Neutrophil (primary cell): ENCODE results near the gene MBOAT2.
A peak's percentile ranks its signal among the peaks of the same experiment; 100 is the strongest.
"Not testable (repeated sequence)": the region's sequence is repeated elsewhere in the genome, so short reads cannot be mapped to it uniquely, and the experiment has no call there.

Experiments used
- H3K27ac ChIP-seq: fragments of 200-600 bp; sonication (generic); 2 replicates; pipeline ENCODE4 v1.5.1; 2016; ENCODE audit warnings: mild to moderate bottlenecking, moderate library complexity
- H3K27me3 ChIP-seq: fragments of 200-600 bp; sonication (generic); 2 replicates; pipeline ENCODE4 v1.6.0; 2016; ENCODE audit warnings: mild to moderate bottlenecking
- H3K36me3 ChIP-seq: fragments of 200-600 bp; sonication (generic); 2 replicates; pipeline ENCODE4 v1.5.1; 2017
- H3K4me1 ChIP-seq, 2 experiments: fragments of 200-600 bp in 1 of 2; sonication (generic) in 1 of 2; 1 replicate in 1 of 2; 2 replicates in 1 of 2; pipeline versions ENCODE4 v1.5.1 to v1.6.1; 2013 to 2016; ENCODE audit warnings: low read depth in 1 of 2, low read length in 1 of 2, mild to moderate bottlenecking in 1 of 2, moderate library complexity in 1 of 2; ENCODE audit not compliant: control insufficient read depth in 1 of 2, insufficient read depth in 1 of 2
- H3K4me3 ChIP-seq, 2 experiments: fragments of 200-600 bp in 1 of 2; sonication (generic) in 1 of 2; 1 replicate in 1 of 2; 2 replicates in 1 of 2; pipeline ENCODE4 v1.5.1; 2013 to 2016; ENCODE audit warnings: low read depth in 1 of 2, low read length in 1 of 2, mild to moderate bottlenecking in 1 of 2, moderate library complexity in 1 of 2
- H3K9me3 ChIP-seq: fragments of 200-600 bp; sonication (generic); 2 replicates; pipeline ENCODE4 v1.5.1; 2016
- TF ChIP-seq, protein P1 (sequence below): fragments of 200-600 bp; sonication (generic); IDR thresholded peaks from 2 replicates; pipeline ENCODE4 v1.5.1; 2016; ENCODE audit warnings: antibody characterized with exemption

Gene MBOAT2

GRCh38 chr2:8980096-8980495 lies 23.4 kb downstream of the MBOAT2 start:
- Histone ChIP-seq H3K4me1 (peaks cover 69 to 79% of the 10 kb centered on the region in 2 experiments), H3K9me3 (no peaks in the 10 kb centered on the region), H3K27ac (peak overlapping the region; percentile 61), H3K27me3 (no peaks in the 10 kb centered on the region), H3K4me3 (no peak overlapping the region), H3K36me3 (no peaks in the 10 kb centered on the region)
- TF ChIP-seq, protein P1, sequence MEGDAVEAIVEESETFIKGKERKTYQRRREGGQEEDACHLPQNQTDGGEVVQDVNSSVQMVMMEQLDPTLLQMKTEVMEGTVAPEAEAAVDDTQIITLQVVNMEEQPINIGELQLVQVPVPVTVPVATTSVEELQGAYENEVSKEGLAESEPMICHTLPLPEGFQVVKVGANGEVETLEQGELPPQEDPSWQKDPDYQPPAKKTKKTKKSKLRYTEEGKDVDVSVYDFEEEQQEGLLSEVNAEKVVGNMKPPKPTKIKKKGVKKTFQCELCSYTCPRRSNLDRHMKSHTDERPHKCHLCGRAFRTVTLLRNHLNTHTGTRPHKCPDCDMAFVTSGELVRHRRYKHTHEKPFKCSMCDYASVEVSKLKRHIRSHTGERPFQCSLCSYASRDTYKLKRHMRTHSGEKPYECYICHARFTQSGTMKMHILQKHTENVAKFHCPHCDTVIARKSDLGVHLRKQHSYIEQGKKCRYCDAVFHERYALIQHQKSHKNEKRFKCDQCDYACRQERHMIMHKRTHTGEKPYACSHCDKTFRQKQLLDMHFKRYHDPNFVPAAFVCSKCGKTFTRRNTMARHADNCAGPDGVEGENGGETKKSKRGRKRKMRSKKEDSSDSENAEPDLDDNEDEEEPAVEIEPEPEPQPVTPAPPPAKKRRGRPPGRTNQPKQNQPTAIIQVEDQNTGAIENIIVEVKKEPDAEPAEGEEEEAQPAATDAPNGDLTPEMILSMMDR = no peak

DNA sequence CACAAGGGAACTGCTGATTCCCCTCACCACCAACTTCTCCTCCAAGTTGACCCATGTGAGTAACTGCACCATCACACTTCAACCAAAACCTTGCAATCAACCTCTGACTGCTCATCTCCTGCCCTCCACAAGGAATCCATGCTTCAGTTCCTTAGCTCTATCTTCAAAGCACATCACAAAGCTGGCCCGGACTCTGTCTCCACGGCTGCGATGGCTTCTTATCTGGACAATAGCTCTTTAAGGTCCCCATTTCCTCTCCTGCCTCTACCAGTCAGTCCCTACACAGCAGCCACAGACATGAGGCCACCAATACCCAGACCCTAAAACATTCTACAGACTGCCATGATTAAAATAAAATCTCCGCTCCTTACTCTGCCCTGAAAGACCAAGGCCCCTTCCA lies 25.7 kb downstream of the MBOAT2 start:
- Histone ChIP-seq H3K4me3 (no peak overlapping the region), H3K36me3 (no peaks in the 10 kb centered on the region), H3K27ac (peak overlapping the region; percentile 37), H3K4me1 (peaks cover 55 to 56% of the 10 kb centered on the region in 2 experiments), H3K27me3 (no peaks in the 10 kb centered on the region), H3K9me3 (no peaks in the 10 kb centered on the region)
- TF ChIP-seq, protein P1 = no peak

DNA sequence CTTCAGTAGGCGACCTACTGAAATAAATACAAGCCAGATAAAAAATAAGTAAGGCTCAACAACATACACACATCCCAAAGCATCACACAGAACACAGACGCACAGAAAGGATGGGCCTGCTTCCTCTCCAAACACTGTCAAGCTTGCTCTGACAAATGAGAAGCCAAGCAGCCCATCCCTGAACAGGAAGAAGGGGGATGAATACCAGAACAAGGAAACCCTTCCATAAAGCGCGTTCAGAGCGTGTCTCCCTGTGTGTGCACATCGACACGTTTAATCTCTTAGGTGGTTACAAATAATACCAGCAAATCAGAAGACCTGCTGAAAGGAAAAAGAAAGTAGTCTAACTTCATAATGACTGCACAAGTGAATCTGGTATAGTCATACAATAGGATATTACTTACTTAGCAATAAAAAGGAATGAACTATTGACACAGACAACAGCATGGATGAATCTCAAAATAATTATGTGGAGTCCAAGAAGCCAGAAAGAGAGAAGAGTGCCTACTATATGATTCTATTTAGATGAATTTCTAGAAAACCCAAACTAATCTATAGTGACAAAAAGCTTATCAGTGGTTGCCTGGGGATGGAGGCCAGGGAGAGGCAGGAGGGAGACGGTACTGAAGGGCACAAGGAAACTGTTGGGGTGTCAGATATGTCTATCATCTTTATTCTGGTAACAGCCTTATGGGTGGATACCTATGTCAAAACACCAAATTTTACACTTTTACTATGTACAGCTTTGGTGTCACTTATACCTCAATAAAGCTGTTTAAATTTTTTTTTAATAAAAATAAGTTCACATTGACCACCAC lies 26.8 kb downstream of the MBOAT2 start:
- Histone ChIP-seq H3K27me3 (no peaks in the 10 kb centered on the region), H3K4me1 (peaks cover 44 to 45% of the 10 kb centered on the region in 2 experiments), H3K9me3 (no peaks in the 10 kb centered on the region), H3K4me3 (no peak overlapping the region), H3K27ac (peak overlapping the region; percentile 37), H3K36me3 (no peaks in the 10 kb centered on the region)
- TF ChIP-seq, protein P1 = no peak

GRCh38 chr2:8974016-8974415 lies 29.5 kb downstream of the MBOAT2 start:
- Histone ChIP-seq H3K27ac (no peak overlapping the region), H3K27me3 (no peaks in the 10 kb centered on the region), H3K4me1 (peaks cover 27 to 31% of the 10 kb centered on the region in 2 experiments), H3K4me3 (no peak overlapping the region), H3K9me3 (no peaks in the 10 kb centered on the region), H3K36me3 (no peaks in the 10 kb centered on the region)
- TF ChIP-seq, protein P1 = no peak

DNA sequence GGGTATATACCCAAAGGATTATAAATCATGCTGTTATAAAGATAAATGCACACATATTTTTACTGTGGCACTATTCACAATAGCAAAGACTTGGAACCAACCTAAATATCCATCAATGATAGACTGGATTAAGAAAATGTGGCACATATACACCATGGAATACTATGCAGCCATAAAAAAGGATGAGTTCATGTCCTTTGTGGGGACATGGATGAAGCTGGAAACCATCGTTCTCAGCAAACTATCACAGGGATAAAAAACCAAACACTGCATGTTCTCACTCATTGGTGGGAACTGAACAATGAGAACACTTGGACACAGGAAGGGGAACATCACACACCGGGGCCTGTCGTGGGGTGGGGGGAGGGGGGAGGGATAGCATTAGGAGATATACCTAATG lies 30.5 kb downstream of the MBOAT2 start:
- not testable (repeated sequence) for H3K36me3 ChIP-seq, H3K27me3 ChIP-seq, H3K27ac ChIP-seq, H3K9me3 ChIP-seq, H3K4me3 ChIP-seq
- H3K4me1 ChIP-seq = peaks cover 27 to 28% of the 10 kb centered on the region in 2 experiments

- H3K4me1 ChIP-seq = peaks cover 23 to 25% of the 10 kb centered on the region in 2 experiments
- not testable (repeated sequence) for H3K9me3 ChIP-seq, H3K27ac ChIP-seq, H3K27me3 ChIP-seq, H3K4me3 ChIP-seq, H3K36me3 ChIP-seq
Measured at GRCh38 chr2:8972535-8972934, 30.9 kb downstream of the MBOAT2 start.

GRCh38 chr2:8969348-8969747 lies 34.1 kb downstream of the MBOAT2 start:
- not testable (repeated sequence) for H3K9me3 ChIP-seq, H3K4me1 ChIP-seq, H3K27ac ChIP-seq, H3K36me3 ChIP-seq, H3K4me3 ChIP-seq, H3K27me3 ChIP-seq
